Stomach (tissue), 4 donors: ENCODE data around the gene METTL16.

Experiments
- EP300 ChIP-seq: sonication (generic); formaldehyde crosslinking; IDR thresholded peaks from one replicate; pipeline ENCODE4 v1.6.1; 2017; ENCODE audit warnings: antibody characterized with exemption
- POLR2A ChIP-seq, 4 donors: fragments of 450-650 bp; IDR thresholded peaks; one replicate each; pipeline ENCODE4 v1.6.1; 2016; ENCODE audit warnings: antibody characterized with exemption in 4 of 4, control low read depth in 2 of 4, mild to moderate bottlenecking in 1 of 4, moderate library complexity in 1 of 4
- POLR2AphosphoS5 ChIP-seq, 3 donors: sonication (generic); formaldehyde crosslinking; IDR thresholded peaks; one replicate each; pipeline ENCODE4 v1.6.1; 2016; ENCODE audit warnings: antibody characterized with exemption in 3 of 3
- TF ChIP-seq, protein P1 (sequence below), 7 experiments: fragments of 450-650 bp in 4 of 7; fragments of 200-600 bp in 3 of 7; sonication (generic) in 3 of 7; IDR thresholded peaks; one replicate each; pipeline ENCODE4 v1.5.1; 2016 to 2019; ENCODE audit warnings: antibody characterized with exemption in 7 of 7, control low read depth in 2 of 7, mild to moderate bottlenecking in 1 of 7

GRCh38 chr17:2403044-2403443, 108.6 kb downstream of the METTL16 start:
- TF ChIP-seq, protein P1, sequence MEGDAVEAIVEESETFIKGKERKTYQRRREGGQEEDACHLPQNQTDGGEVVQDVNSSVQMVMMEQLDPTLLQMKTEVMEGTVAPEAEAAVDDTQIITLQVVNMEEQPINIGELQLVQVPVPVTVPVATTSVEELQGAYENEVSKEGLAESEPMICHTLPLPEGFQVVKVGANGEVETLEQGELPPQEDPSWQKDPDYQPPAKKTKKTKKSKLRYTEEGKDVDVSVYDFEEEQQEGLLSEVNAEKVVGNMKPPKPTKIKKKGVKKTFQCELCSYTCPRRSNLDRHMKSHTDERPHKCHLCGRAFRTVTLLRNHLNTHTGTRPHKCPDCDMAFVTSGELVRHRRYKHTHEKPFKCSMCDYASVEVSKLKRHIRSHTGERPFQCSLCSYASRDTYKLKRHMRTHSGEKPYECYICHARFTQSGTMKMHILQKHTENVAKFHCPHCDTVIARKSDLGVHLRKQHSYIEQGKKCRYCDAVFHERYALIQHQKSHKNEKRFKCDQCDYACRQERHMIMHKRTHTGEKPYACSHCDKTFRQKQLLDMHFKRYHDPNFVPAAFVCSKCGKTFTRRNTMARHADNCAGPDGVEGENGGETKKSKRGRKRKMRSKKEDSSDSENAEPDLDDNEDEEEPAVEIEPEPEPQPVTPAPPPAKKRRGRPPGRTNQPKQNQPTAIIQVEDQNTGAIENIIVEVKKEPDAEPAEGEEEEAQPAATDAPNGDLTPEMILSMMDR (IDR thresholded peaks at IDR 0.05): no peak
- no peak for TF ChIP-seq POLR2A (IDR thresholded peaks at IDR 0.05)
- no peak for TF ChIP-seq POLR2AphosphoS5 (IDR thresholded peaks at IDR 0.05)
- TF ChIP-seq EP300: no peak
